GM12875 (cell line): ENCODE measurements around the gene SHISAL1.

Source experiments
- H3K4me3 ChIP-seq: one replicate; pipeline ENCODE4 v1.5.1; 2011; ENCODE audit warnings: low read depth, low read length, control low read depth
- TF ChIP-seq, protein P1 (sequence below): IDR thresholded peaks from 2 replicates; pipeline ENCODE4 v1.5.1; 2011; ENCODE audit warnings: low read depth, mild to moderate bottlenecking, control low read depth, inconsistent platforms, low read length, moderate library complexity, borderline replicate concordance; ENCODE audit not compliant: insufficient read depth

SHISAL1 gene

GRCh38 chr22:44277386-44278135 is 35.2 kb downstream of the SHISAL1 start:
- TF ChIP-seq, protein P1, sequence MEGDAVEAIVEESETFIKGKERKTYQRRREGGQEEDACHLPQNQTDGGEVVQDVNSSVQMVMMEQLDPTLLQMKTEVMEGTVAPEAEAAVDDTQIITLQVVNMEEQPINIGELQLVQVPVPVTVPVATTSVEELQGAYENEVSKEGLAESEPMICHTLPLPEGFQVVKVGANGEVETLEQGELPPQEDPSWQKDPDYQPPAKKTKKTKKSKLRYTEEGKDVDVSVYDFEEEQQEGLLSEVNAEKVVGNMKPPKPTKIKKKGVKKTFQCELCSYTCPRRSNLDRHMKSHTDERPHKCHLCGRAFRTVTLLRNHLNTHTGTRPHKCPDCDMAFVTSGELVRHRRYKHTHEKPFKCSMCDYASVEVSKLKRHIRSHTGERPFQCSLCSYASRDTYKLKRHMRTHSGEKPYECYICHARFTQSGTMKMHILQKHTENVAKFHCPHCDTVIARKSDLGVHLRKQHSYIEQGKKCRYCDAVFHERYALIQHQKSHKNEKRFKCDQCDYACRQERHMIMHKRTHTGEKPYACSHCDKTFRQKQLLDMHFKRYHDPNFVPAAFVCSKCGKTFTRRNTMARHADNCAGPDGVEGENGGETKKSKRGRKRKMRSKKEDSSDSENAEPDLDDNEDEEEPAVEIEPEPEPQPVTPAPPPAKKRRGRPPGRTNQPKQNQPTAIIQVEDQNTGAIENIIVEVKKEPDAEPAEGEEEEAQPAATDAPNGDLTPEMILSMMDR, result no peak
- H3K4me3 ChIP-seq, result no peak overlapping the region

GRCh38 chr22:44276706-44277356 is 35.9 kb downstream of the SHISAL1 start:
- H3K4me3 ChIP-seq, result no peak overlapping the region
- TF ChIP-seq, protein P1, result no peak

- TF ChIP-seq, protein P1, result no peak
- H3K4me3 ChIP-seq, result no peak overlapping the region
Measured at GRCh38 chr22:44276041-44276440, 36.7 kb downstream of the SHISAL1 start.

- H3K4me3 ChIP-seq, result no peak overlapping the region
- TF ChIP-seq, protein P1, result no peak
Measured at GRCh38 chr22:44275631-44275995, 37.1 kb downstream of the SHISAL1 start.

DNA sequence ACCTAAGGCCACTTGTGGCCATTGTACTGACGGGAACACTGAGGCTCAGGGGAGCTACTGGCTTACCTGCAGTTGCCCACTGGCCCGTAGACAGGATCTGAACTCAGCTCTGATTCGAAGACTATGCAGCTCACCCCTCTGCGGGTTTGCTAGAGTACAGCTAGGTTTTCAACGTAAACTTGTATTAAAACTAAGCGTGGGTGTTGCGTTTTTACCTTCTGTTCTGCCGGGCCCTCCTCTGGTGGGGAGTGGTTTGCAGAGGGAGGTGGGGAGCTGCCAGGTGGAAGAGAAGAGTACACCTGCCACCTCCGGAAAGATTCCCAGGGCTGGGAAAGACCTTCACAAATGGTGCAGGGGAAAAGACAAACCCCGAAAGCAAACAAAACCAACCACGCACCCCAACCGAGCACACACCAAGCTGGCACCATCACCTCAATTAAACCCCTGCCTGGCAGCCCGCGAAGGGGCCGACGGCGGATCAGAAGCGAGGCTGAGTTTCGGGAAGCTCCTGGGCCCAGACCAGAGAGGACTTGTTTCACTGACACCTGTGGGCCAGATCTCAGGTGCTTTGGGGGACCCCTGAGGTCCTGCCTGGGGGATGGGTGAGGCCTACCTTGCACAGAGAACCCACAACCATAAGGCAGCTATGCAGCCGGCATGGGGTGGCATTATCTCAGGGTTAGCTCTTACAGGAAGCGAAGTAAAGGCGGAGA is 37.7 kb downstream of the SHISAL1 start:
- no peak overlapping the region for H3K4me3 ChIP-seq
- TF ChIP-seq, protein P1, result no peak

DNA sequence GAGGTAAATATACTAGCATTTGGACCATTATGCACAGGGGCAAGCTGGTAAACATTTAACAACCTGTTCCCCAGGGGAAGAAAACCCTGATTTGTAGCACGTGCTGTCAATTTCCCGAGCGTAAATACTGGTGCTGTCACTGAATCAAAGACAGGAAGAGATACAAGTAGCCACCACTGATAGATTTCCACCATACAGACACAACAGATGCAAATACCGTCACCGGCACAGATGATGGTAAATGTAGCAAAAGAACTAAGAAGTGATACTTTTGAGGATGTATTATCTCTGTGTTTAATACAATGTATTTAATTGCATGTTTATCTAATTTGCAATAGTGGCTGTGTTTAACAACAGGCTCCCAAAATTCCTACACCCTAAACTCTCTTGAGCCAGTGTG is 39.6 kb downstream of the SHISAL1 start:
- TF ChIP-seq, protein P1, result no peak

More for the DNA sequence above, 39.6 kb downstream of the SHISAL1 start:
- no peak overlapping the region for H3K4me3 ChIP-seq
